ENCODE measurements around the gene CSF1. TPM values are rescaled to one million over a fixed set of nuclear protein-coding genes. Genes with fewer than 3 reads are reported as not detected.
A peak's percentile ranks its signal among the peaks of the same experiment; 100 is the strongest.

Gene CSF1
- total RNA-seq, 4 donors from 2014 or later: 7.6 to 34.8 (median 15.9) TPM

GRCh38 chr1:109897259-109897955 lies 13.2 kb upstream of the CSF1 start:
- Histone ChIP-seq H3K27me3 (no peaks in the 10 kb centered on the region), H3K4me3 (no peak overlapping the region), H3K27ac (peak overlapping the region in 2 of 4 donors; percentile 16 to 51), H3K36me3 (no peaks in the 10 kb centered on the region), H3K9me3 (no peaks in the 10 kb centered on the region), H3K4me1 (peaks cover 13 to 52% (median 34%) of the 10 kb centered on the region in 3 donors)
- TF ChIP-seq POLR2A (IDR thresholded peaks at IDR 0.05) (no peak), CTCF (IDR thresholded peaks at IDR 0.05) (no peak)
- intact Hi-C loops (cut with DNase I): no loop called here
- 74 to 75% methylated on average over 7 of the region's 7 CpGs for WGBS, 2 donors
- DNase-seq: no peak

- Histone ChIP-seq H3K9me3 (no peaks in the 10 kb centered on the region), H3K4me3 (no peak overlapping the region), H3K27ac (no peak overlapping the region), H3K27me3 (no peaks in the 10 kb centered on the region), H3K4me1 (peaks cover 9 to 37% (median 24%) of the 10 kb centered on the region in 3 donors), H3K36me3 (no peaks in the 10 kb centered on the region)
- TF ChIP-seq CTCF (IDR thresholded peaks at IDR 0.05): no peak
- no peak for TF ChIP-seq POLR2A (IDR thresholded peaks at IDR 0.05)
- DNase-seq: no peak
- intact Hi-C loops (cut with DNase I): no loop called here
- 80 to 83% methylated on average over 2 of the region's 2 CpGs for WGBS, 2 donors
These were observed 11.8 kb upstream of the CSF1 start for GRCh38 chr1:109898842-109899241.

- Histone ChIP-seq H3K4me3 (no peak overlapping the region), H3K27ac (no peak overlapping the region), H3K27me3 (no peaks in the 10 kb centered on the region), H3K4me1 (peaks cover 0 to 25% (median 16%) of the 10 kb centered on the region in 3 donors), H3K36me3 (no peaks in the 10 kb centered on the region), H3K9me3 (no peaks in the 10 kb centered on the region)
- 89 to 100% methylated on average over 2 of the region's 2 CpGs for WGBS, 2 donors
- TF ChIP-seq POLR2A (IDR thresholded peaks at IDR 0.05): no peak
- TF ChIP-seq CTCF (IDR thresholded peaks at IDR 0.05): no peak
- no peak for DNase-seq
- intact Hi-C loops (cut with DNase I): no loop called here
These were observed 9.5 kb upstream of the CSF1 start for GRCh38 chr1:109901141-109901523.

GRCh38 chr1:109901524-109902145 lies 9.0 kb upstream of the CSF1 start:
- peaks cover 0 to 24% (median 11%) of the 10 kb centered on the region in 3 donors for H3K4me1 ChIP-seq

More at GRCh38 chr1:109901524-109902145, 9.0 kb upstream of the CSF1 start:
- Histone ChIP-seq H3K27me3 (no peaks in the 10 kb centered on the region), H3K36me3 (no peaks in the 10 kb centered on the region), H3K27ac (no peak overlapping the region), H3K9me3 (no peaks in the 10 kb centered on the region), H3K4me3 (no peak overlapping the region)
- intact Hi-C loops (cut with DNase I): no loop called here
- no peak for TF ChIP-seq POLR2A (IDR thresholded peaks at IDR 0.05)
- TF ChIP-seq CTCF (IDR thresholded peaks at IDR 0.05): no peak
- DNase-seq: no peak
- 85 to 98% methylated on average over 3 to 4 of the region's 4 CpGs for WGBS, 2 donors
